Esophagus mucosa (tissue), 1 donor: ENCODE data around the gene ST8SIA3. TPM values are rescaled to one million over a fixed set of nuclear protein-coding genes. Genes with fewer than 3 reads are reported as not detected.

Source experiments
- ATAC-seq: fragments of 200-7000 bp; cut with Tn5 transposase; one replicate; pipeline ENCODE4 v1.9.1; 2020
- total RNA-seq: library from RNA; stranded (reverse); gene quantifications from one replicate; pipeline ENCODE4 v1.2.4, GENCODE V29; 2023
- donor health status: DM: yes; HTN: yes; CAD: no.

ST8SIA3 gene
- total RNA-seq: not detected

- no peak for ATAC-seq
Observed at GRCh38 chr18:57352271-57352701, at the start of gene ST8SIA3. ST8SIA3 (plus strand) TSS chr18:57352557; CDS start chr18:57352847, 290 bp downstream.

DNA sequence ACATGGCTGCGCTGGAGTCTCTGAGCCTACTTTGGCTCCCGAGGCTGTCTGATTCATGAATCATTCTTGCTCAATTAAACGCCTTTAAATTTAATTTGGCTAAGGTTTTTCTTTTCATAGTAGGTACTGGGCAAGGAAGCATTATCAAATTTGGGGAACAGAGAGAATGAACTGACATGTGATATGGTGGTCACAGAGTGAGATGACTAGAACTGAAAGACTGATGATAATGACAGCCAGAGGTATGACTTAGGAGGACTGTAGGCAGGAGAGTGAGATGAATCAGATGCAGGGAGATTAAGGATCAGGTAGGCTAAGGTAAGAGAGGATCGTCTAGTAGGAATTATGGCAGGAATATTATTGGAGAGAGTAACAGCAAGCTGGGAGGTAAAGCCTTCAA, 40.9 kb upstream of the ST8SIA3 start:
- ATAC-seq: no peak

GRCh38 chr18:57312346-57313144, 39.8 kb upstream of the ST8SIA3 start:
- no peak for ATAC-seq

DNA sequence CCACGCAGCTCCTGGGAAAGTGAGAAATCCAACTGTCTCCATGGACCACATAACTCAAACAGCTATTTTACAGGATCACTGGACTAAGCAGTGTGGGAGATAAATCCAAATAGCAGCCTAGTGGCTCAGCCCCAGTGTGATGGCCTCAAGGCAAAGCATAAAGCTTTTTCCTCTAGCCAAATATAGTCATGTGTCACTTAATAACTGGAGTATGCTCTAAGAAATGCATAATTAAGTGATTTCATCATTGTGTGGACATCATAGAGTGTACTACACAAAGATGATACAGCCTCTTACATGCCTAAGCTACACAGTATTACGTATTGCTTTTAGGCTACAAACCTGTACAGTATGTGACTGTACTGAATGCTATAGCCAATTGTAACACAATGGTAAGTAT, 31.8 kb upstream of the ST8SIA3 start:
- ATAC-seq: no peak

DNA sequence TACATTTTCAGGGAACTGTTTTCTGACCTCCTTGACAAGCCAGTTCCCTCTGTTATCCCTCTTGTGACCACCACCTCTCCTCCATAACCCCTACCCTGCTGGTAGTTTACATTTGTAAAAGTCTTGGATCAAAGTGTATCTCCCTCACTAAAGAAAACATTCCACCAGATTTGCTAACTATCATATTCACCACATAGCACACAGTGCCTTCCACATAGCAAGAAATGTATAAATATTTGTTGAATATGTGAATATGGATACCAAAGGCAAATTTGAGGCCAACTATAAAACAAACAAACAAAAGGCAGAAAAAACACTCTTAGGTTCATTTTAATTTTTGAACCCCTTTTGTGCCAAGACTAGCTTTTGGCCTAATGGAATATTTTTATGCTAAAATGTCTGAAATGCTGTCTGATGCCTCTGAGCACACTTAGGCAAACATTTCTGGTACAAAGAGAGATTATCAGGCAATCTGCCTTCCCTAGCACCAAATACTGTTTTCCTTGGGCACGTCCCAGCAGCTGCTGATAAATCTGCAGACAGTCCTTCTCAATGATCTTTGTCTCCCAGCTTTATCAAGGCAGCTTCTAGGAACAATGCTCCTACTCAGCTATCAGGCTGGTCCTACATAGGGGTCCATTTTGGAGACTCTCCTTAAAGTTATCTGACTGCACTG, 26.7 kb upstream of the ST8SIA3 start:
- ATAC-seq: no peak

DNA sequence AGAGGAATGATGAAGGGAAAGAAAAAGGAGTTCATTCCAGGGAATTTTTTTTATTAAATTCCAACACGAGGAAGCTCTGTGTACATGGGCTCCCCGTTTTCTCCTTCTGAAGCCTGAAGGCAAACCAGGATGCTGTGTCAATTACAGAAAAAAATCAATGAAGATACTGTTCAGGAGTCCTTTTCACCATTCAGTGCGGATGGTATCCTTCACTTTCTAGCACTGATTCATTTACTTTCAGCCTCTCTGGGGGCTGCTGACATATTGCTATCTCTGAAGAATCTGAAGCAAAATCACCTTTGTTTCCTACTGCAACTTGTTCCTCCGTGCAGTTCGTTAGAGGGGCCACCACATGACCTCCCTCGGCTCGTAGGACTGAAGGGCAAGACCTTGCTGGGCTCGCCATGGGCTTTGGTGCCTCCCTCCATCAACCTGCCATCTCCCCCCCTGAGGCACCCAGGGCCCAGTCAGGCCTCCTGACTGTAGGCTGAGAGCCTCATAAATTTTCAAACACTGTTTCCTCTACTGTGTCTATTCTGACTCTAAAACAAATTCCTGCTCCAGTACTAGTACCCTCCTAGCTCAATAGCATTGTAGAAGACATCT, 25.5 kb upstream of the ST8SIA3 start:
- ATAC-seq: no peak

GRCh38 chr18:57328665-57329064, 23.7 kb upstream of the ST8SIA3 start:
- no peak for ATAC-seq

GRCh38 chr18:57329856-57330255, 22.5 kb upstream of the ST8SIA3 start:
- ATAC-seq: no peak

GRCh38 chr18:57331718-57332117, 20.6 kb upstream of the ST8SIA3 start:
- ATAC-seq: no peak

DNA sequence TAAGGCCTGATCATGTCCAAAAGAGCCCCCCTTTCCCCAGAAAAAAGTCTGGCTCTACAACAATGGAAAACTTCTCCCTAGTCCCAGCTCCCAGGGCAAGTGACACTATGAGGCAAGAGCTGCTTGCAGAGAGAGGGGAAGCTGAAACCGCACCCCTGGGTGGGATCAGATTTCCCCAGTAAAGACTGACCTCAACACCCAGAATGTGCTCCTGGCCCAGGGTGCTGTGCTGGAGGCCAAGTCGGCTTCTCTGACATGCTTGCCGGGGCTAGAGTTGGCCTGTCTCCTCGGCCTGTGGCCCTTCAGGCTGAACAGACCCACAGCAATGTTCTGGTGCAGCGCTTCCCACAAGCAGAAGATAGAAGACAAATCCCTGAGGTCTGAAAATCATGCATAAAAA, 18.4 kb upstream of the ST8SIA3 start:
- ATAC-seq: no peak

- no peak for ATAC-seq
Observed at GRCh38 chr18:57334383-57334782, 18.0 kb upstream of the ST8SIA3 start.

GRCh38 chr18:57336343-57336742, 16.0 kb upstream of the ST8SIA3 start:
- no peak for ATAC-seq

- no peak for ATAC-seq
Observed at GRCh38 chr18:57337890-57338289, 14.5 kb upstream of the ST8SIA3 start.

- no peak for ATAC-seq
Observed at GRCh38 chr18:57343833-57344232, 8.5 kb upstream of the ST8SIA3 start.

GRCh38 chr18:57346876-57347275, 5.5 kb upstream of the ST8SIA3 start:
- ATAC-seq: no peak

GRCh38 chr18:57347784-57348183, 4.6 kb upstream of the ST8SIA3 start:
- no peak for ATAC-seq

GRCh38 chr18:57352761-57353136, 392 bp downstream of the ST8SIA3 start:
- no peak for ATAC-seq

- no peak for ATAC-seq
Observed at GRCh38 chr18:57353137-57353939, 981 bp downstream of the ST8SIA3 start.

DNA sequence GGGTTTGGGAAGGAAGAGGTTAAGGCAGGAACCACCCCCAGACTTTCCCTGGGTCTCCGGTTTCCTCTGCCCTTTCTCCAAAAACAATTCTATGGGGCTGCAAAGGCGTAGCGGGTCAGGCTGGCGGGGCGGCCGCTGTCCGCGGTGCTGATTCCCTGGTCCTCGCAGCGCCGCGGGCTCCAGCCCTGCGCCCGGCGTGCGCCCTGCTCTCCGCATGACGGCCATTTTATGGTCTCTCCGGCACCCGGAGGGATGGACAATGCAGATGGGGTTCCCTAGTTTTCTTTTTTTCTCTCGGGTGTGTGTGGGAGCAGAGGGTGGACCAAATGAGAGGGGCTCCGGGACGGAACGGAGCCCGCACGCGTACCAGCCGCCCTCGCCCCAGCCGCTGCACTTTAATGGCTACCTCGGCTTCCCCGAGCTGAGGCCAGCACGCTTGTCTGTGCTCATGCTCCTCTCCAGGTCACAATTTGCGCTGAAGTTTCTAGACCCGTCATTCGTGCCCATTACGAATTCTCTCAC, 1.6 kb downstream of the ST8SIA3 start:
- peak; percentile 31 for ATAC-seq

DNA sequence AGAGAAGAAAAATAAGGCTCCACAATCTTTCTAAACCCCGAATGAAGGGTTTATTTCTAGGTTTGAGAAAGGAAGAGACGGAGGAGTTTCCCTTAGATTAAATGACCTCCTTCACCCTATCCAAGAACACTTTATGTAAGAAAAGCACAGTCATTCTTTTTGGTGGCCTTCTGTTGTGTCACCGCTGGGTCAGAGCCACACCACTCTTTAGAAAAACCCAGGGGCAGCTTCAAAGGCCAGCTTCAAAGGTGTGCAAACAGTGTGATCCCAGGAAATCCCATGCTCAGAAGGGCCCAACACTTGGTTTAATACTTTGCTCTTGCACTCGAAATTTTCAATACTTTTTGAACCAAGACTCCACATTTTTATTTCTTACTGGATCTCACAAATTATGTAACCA, 7.1 kb downstream of the ST8SIA3 start:
- no peak for ATAC-seq

DNA sequence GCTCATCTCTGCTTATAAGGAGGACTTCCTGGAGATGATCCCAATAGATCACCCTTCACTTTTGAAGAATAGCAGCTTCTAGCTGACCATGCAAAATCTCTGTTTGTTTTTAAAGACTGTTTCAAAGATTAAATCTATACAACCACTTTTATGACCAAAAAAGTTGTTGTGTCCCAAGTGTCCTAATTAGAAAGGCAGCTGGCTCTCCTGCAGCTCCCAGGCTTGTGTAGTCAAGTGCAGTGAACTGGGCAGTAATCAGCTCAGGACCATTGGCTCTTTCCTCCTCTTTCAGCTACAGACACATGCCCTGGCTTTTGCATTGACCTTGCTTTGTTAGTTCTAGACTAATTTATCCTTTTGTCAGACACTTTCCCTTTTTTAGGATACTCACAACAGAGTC, 10.4 kb downstream of the ST8SIA3 start:
- ATAC-seq: no peak

- no peak for ATAC-seq
Observed at GRCh38 chr18:57364460-57364859, 12.1 kb downstream of the ST8SIA3 start.
